H1 (cell line): ENCODE measurements around the gene NEDD4L. TPM values are rescaled to one million over a fixed set of nuclear protein-coding genes. Genes with fewer than 3 reads are reported as not detected.

Experiments used
- BRCA1 ChIP-seq: IDR thresholded peaks from 2 replicates; pipeline ENCODE4 v1.6.1; 2012; ENCODE audit warnings: low read depth, low read length, improper control_type of control experiment
- RBBP5 ChIP-seq: IDR thresholded peaks from 2 replicates; pipeline ENCODE4 v1.7.1; 2012; ENCODE audit warnings: low read depth, mild to moderate bottlenecking, inconsistent platforms, low read length, moderate library complexity, borderline replicate concordance
- SRF ChIP-seq: IDR thresholded peaks from 2 replicates; pipeline ENCODE4 v1.6.1; 2011; ENCODE audit warnings: mild to moderate bottlenecking, low read depth, low read length, moderate library complexity
- TBP ChIP-seq: IDR thresholded peaks from 2 replicates; pipeline ENCODE4 v1.6.1; 2011; ENCODE audit warnings: low read depth, low read length, improper control_type of control experiment
- polyA plus RNA-seq, 7 experiments: library from polyadenylated mRNA; depleted of rRNA in 3 of 7; stranded (reverse) in 5 of 7; unstranded in 2 of 7; fragments of >200 nt in 5 of 7; fragments of 200-250 nt in 2 of 7; gene quantifications; 1 replicate in 5 of 7; 2 replicates in 1 of 7; 4 replicates in 1 of 7; pipeline versions ENCODE4 v1.2.1 to v1.2.3, GENCODE V29; 2011 to 2013; ENCODE audit warnings: missing spikeins in 2 of 7, mixed read lengths in 2 of 7
- total RNA-seq: library from RNA; stranded (reverse); fragmentation: NEBNext Ultra II Directional; extraction: Animal tissue kit (Norgen Biotek cat#: 25700); gene quantifications from 2 replicates; pipeline ENCODE4 v1.2.1, GENCODE V29; 2021
- TF ChIP-seq, protein P1 (sequence below): fragments of 300-600 bp; sonication (generic); IDR thresholded peaks from 2 replicates; pipeline ENCODE4 v1.7.1; 2012; ENCODE audit warnings: low read length, moderate library complexity, mild to moderate bottlenecking, inconsistent platforms; ENCODE audit not compliant: insufficient replicate concordance
- TF ChIP-seq, protein P2 (sequence below), 3 experiments: IDR thresholded peaks; 1 replicate in 2 of 3; 2 replicates in 1 of 3; pipeline versions ENCODE4 v1.5.1 to v1.6.1; 2011; ENCODE audit warnings: low read length in 3 of 3, mild to moderate bottlenecking in 3 of 3, inconsistent platforms in 2 of 3, low read depth in 1 of 3, moderate library complexity in 1 of 3; ENCODE audit not compliant: insufficient read depth in 1 of 3; ENCODE audit errors: control extremely low read depth in 1 of 3

Gene NEDD4L
- total and polyA plus RNA-seq, 2 of the 8 experiments (the other 6 are each of a cell fraction or from before 2014, with no cell fraction given): 37.3 to 69.8 TPM

DNA sequence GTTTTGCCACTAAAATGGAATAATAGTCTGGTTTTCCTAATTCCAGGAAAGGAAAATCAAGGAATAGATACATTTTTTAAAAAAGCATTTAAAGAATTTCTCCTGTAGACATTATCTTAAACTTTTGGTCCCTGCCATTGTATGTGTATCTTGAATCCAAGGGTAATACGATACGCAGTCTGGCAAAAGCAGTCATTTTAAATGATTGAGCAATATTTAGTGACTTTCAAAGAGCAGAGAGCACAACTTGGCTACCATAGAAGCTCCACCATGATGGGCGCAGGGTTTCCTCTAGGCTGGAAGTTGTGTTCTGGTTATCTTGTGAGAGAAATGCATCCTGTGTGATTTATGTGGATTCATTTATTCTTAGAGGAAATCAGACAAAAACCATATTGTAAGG, 92.9 kb downstream of the NEDD4L start (continued):
- TF ChIP-seq, protein P1, sequence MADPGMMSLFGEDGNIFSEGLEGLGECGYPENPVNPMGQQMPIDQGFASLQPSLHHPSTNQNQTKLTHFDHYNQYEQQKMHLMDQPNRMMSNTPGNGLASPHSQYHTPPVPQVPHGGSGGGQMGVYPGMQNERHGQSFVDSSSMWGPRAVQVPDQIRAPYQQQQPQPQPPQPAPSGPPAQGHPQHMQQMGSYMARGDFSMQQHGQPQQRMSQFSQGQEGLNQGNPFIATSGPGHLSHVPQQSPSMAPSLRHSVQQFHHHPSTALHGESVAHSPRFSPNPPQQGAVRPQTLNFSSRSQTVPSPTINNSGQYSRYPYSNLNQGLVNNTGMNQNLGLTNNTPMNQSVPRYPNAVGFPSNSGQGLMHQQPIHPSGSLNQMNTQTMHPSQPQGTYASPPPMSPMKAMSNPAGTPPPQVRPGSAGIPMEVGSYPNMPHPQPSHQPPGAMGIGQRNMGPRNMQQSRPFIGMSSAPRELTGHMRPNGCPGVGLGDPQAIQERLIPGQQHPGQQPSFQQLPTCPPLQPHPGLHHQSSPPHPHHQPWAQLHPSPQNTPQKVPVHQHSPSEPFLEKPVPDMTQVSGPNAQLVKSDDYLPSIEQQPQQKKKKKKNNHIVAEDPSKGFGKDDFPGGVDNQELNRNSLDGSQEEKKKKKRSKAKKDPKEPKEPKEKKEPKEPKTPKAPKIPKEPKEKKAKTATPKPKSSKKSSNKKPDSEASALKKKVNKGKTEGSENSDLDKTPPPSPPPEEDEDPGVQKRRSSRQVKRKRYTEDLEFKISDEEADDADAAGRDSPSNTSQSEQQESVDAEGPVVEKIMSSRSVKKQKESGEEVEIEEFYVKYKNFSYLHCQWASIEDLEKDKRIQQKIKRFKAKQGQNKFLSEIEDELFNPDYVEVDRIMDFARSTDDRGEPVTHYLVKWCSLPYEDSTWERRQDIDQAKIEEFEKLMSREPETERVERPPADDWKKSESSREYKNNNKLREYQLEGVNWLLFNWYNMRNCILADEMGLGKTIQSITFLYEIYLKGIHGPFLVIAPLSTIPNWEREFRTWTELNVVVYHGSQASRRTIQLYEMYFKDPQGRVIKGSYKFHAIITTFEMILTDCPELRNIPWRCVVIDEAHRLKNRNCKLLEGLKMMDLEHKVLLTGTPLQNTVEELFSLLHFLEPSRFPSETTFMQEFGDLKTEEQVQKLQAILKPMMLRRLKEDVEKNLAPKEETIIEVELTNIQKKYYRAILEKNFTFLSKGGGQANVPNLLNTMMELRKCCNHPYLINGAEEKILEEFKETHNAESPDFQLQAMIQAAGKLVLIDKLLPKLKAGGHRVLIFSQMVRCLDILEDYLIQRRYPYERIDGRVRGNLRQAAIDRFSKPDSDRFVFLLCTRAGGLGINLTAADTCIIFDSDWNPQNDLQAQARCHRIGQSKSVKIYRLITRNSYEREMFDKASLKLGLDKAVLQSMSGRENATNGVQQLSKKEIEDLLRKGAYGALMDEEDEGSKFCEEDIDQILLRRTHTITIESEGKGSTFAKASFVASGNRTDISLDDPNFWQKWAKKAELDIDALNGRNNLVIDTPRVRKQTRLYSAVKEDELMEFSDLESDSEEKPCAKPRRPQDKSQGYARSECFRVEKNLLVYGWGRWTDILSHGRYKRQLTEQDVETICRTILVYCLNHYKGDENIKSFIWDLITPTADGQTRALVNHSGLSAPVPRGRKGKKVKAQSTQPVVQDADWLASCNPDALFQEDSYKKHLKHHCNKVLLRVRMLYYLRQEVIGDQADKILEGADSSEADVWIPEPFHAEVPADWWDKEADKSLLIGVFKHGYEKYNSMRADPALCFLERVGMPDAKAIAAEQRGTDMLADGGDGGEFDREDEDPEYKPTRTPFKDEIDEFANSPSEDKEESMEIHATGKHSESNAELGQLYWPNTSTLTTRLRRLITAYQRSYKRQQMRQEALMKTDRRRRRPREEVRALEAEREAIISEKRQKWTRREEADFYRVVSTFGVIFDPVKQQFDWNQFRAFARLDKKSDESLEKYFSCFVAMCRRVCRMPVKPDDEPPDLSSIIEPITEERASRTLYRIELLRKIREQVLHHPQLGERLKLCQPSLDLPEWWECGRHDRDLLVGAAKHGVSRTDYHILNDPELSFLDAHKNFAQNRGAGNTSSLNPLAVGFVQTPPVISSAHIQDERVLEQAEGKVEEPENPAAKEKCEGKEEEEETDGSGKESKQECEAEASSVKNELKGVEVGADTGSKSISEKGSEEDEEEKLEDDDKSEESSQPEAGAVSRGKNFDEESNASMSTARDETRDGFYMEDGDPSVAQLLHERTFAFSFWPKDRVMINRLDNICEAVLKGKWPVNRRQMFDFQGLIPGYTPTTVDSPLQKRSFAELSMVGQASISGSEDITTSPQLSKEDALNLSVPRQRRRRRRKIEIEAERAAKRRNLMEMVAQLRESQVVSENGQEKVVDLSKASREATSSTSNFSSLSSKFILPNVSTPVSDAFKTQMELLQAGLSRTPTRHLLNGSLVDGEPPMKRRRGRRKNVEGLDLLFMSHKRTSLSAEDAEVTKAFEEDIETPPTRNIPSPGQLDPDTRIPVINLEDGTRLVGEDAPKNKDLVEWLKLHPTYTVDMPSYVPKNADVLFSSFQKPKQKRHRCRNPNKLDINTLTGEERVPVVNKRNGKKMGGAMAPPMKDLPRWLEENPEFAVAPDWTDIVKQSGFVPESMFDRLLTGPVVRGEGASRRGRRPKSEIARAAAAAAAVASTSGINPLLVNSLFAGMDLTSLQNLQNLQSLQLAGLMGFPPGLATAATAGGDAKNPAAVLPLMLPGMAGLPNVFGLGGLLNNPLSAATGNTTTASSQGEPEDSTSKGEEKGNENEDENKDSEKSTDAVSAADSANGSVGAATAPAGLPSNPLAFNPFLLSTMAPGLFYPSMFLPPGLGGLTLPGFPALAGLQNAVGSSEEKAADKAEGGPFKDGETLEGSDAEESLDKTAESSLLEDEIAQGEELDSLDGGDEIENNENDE: no peak
- TF ChIP-seq SRF: no peak
- no peak for TF ChIP-seq RBBP5
- TF ChIP-seq BRCA1: no peak
- no peak for TF ChIP-seq TBP
- TF ChIP-seq, protein P2, sequence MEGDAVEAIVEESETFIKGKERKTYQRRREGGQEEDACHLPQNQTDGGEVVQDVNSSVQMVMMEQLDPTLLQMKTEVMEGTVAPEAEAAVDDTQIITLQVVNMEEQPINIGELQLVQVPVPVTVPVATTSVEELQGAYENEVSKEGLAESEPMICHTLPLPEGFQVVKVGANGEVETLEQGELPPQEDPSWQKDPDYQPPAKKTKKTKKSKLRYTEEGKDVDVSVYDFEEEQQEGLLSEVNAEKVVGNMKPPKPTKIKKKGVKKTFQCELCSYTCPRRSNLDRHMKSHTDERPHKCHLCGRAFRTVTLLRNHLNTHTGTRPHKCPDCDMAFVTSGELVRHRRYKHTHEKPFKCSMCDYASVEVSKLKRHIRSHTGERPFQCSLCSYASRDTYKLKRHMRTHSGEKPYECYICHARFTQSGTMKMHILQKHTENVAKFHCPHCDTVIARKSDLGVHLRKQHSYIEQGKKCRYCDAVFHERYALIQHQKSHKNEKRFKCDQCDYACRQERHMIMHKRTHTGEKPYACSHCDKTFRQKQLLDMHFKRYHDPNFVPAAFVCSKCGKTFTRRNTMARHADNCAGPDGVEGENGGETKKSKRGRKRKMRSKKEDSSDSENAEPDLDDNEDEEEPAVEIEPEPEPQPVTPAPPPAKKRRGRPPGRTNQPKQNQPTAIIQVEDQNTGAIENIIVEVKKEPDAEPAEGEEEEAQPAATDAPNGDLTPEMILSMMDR (IDR thresholded peaks at IDR 0.05; ENCODE audit: control extremely low read depth in 1 of 3, insufficient read depth in 1 of 3, low read depth in 1 of 3, low read length in 3 of 3): no peak
- TF ChIP-seq, all 59 proteins: peak for 0
